Breast epithelium (tissue), 3 donors: ENCODE measurements around the gene AKAP14.

ENCODE experiments used
- CTCF ChIP-seq, 3 donors: fragments of 450-650 bp; IDR thresholded peaks; one replicate each; pipeline ENCODE4 v1.5.1; 2016 to 2017; ENCODE audit warnings: antibody characterized with exemption in 3 of 3, mild to moderate bottlenecking in 3 of 3, moderate library complexity in 3 of 3
- POLR2AphosphoS5 ChIP-seq, 3 donors: sonication (generic); formaldehyde crosslinking; IDR thresholded peaks; one replicate each; pipeline ENCODE4 v1.6.1; 2017; ENCODE audit warnings: antibody characterized with exemption in 3 of 3

GRCh38 chrX:119878740-119879139 lies 17.0 kb upstream of the AKAP14 start:
- TF ChIP-seq CTCF (IDR thresholded peaks at IDR 0.05), result no peak
- TF ChIP-seq POLR2AphosphoS5 (IDR thresholded peaks at IDR 0.05), result no peak
